HCEC 1CT (cell line): Measurements from ENCODE around the gene RNH1.

ENCODE experiments used
- DNase-seq: peaks from one replicate; pipeline ENCODE4 v3.0.0-alpha.2; 2017

Gene RNH1

DNA sequence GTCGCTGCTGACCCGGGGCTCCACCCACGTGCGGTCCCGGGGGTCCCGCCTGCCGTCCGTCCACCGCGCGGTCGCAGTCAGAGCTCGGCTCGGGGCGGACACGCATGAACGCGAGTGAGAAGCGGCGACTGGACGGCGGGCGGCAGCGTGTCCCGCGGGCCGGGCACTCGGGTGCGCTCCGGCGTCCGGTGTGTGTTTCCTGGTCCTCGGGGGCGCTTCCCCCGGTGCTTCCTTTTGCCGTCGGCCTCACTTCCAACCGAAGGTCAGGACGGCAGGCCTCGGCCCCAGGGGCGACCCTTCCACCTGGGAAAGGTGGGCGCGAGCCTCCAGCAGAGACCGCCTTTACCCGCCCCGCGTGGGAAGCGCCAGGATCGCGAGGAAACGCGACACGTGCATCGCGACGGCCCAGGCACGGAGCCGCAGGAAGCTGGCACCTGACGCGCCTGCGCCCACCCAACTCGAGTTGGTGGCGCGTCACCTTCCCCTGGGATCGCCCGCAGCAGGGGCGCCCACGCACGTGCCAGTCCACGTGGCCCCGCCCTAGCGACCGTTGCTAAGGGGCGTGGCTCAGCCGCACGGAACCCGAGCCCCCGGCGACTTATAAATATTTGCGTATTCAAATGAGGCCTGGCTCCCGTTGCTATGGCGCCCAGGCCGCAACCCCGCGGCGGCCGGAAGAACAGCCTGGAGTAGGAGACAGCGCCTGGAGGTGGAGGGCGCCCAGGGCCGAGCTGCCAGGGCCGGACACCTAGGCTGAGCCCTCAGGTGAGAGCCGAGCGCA is 30.0 kb upstream of the RNH1 start, which contains the start of gene LRRC56:
LRRC56 (plus strand) TSS at position 687 of the 781 bp plus-strand sequence. CDS start 3,158 bp downstream, outside the sequence.
- peak; percentile 30 for DNase-seq

DNA sequence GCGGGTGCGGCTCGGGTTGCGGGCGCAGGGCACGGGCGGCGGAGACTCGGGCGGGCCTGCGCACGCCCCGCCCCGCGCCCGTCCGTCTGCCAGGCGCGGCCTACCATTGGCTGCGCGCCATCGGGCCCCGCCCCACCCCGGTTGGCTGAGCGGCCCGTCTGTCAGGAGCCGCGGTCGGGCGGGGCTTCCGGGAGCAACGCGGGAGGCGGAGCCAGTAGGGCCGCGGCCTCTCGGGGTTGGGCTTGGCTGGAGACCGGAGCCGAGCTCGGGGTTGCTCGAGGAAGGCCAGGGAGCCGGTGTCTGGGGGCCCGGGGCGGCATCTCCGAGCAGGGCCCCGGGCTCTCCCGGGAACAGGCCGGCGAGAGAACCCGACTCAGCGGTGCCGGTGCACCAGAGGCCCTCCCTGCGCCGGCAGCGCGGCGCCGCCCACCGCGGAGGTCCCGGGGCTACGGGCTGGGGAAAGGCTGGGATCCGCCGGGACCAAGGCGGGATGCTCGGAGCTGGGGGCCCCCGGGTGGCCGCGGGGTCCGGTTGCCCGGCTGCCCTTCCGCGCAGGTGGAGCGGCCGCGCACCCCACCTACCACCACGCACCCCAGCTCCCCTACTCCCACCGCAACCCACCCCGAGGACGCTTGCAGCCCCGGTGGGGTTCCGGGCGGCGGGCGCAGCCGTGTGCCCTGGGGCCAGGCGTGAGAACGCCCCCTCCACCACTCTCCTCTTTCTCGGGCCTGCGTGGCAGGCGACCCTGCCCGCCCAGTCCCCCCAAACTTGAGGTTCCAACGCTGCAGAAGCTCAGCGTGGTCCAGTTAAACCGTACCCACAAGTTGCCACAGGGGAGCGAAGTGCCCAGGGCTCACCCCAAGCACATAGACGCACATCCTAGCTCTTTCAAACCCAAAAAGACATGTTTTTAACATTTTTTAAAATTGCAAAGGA is 28.7 kb upstream of the RNH1 start, which contains the start of gene HRAS:
HRAS (minus strand) TSS at position 58 of the 936 bp plus-strand sequence.
- peak; percentile 92 for DNase-seq

DNA sequence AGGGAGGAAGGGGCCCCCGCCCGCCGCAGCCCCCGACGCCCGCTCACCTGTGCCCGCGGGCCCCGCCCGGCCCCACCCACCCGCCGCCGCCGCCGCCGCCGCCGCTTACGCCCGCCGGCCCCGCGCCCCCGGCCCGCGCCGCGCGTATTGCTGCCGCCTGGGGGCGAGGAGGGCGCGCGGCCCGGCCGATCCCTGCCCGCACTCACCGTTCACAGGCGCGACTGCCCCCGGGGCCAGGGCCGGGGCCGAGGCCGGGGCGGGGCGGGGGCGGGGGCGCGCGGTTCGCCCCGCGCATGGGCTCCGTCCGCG is 28.1 kb upstream of the RNH1 start:
- DNase-seq: no peak

DNA sequence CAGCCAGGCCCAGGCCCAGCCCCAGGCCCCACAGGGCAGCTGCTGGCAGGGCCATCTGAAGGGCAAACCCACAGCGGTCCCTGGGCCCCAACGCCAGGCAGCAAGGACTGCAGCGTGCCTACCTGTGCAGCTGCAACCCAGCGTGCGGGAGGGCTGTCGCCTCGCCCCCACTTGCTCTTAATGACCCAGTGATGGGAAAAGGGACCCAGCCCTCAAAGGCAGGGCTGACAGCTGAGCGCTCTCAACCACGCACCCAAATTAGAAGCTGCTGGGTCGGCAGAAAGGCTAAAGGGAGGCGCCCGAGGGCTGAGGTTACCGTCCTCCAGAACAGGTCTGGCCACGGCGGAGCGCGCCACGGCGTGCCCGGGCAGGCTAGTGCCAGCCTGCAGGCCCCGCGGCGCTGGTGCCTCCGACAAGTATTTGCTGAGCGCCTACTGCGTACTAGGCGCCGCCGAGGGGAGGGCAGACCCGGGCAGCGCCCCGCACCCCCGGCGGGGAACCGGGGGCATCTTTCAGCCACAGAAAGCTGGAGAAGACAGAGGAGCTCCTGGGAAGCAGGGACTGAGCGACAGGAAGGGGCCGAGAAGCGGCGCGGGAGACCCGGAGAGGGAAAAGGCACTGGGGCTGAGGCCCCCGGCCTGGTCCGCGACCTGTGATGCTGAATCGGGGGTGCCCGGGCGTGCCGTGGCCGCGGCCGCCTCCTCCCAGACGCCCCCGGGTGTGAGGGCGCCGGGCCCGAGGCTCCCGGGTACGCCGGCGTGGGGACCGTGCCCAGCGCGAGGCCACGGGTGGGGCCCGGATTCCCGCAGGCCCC is 27.6 kb upstream of the RNH1 start:
- DNase-seq: no peak

DNA sequence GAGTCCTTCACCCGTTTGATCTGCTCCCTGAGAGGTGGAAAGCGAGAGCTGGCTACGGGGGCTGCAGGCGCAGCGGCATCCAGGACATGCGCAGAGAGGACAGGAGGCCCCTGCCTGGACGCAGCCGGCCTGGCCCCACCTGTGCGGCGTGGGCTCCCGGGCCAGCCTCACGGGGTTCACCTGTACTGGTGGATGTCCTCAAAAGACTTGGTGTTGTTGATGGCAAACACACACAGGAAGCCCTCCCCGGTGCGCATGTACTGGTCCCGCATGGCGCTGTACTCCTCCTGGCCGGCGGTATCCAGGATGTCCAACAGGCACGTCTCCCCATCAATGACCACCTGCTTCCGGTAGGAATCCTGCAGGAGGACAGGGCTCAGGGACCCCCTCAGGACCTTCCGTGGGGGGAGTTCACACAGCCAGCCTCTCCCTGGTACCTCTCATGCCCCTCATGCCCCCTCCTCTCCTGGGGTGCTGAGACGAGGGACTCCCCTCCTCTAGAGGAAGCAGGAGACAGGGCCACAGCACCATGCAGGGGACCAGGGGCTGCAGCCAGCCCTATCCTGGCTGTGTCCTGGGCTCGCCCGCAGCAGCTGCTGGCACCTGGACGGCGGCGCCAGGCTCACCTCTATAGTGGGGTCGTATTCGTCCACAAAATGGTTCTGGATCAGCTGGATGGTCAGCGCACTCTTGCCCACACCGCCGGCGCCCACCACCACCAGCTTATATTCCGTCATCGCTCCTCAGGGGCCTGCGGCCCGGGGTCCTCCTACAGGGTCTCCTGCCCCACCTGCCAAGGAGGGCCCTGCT is 26.7 kb upstream of the RNH1 start:
- DNase-seq: no peak

DNA sequence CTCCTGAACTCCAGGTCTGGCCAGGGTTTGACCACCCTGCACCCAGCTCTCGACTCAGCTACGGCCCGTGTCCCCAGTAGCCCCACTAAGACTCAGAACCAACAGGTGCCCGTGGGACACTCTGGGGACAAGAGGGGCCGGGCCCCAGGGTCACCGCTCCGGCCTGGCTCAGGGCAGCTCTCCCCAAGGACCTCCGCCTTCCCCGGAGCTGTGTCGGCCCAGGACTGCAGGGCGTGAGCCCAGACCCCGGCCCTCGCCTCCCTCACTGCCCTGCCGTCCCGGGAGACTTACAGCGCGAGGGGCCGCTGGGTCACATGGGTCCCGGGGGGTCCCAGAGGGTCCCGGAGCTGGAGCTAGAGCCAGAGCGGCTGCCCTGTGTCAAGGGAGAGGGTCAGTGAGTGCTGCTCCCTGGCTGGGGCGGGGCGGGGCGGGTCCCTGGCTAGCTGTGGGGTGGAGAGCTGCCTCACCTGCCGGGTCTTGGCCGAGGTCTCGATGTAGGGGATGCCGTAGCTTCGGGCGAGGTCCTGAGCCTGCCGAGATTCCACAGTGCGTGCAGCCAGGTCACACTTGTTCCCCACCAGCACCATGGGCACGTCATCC is 26.0 kb upstream of the RNH1 start:
- DNase-seq: no peak

DNA sequence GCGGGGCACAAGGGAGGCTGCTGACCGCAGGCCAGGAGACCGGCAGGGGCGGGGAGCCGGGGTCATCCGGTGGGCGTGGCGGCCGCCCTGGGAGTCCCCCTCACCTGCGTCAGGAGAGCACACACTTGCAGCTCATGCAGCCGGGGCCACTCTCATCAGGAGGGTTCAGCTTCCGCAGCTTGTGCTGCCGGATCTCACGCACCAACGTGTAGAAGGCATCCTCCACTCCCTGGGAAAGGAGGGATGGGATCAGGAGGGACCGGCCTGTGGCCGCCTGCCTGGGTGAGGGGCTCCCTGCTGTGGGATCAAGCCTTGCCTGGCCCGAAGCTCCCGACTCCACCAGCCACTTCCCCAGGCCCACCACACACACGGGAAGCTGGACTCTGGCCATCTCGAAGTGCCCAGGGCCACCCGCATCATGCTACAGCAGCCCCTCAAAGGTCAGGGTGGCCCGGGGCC is 25.5 kb upstream of the RNH1 start:
- no peak for DNase-seq

DNA sequence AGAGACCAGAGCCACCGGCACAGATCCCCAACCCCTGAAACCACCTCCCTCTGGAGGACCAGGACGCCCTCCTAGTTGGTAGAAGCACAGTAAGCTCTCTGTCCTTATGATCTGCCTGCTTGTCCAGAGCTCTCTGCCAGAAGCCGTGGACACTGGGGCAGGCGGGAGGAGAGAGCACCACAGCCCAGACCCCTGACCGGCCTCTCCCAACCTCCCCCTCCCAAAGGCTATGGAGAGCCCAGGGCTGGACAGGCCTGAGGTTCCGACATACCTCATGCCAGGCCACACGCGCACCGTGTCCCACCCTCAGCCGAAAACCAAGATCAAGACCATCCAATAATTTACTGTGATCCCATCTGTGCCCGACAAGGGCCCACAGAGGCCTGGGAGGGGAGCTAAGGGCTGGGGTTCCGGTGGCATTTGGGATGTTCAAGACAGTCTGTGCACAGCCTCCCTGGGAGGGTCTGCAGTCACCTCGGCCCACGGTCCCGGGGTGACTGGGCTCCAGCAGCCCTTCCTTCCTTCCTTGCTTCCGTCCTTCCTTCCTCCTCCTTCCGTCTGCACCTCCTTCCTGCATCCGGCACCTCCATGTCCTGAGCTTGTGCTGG is 25.0 kb upstream of the RNH1 start:
- DNase-seq: no peak

DNA sequence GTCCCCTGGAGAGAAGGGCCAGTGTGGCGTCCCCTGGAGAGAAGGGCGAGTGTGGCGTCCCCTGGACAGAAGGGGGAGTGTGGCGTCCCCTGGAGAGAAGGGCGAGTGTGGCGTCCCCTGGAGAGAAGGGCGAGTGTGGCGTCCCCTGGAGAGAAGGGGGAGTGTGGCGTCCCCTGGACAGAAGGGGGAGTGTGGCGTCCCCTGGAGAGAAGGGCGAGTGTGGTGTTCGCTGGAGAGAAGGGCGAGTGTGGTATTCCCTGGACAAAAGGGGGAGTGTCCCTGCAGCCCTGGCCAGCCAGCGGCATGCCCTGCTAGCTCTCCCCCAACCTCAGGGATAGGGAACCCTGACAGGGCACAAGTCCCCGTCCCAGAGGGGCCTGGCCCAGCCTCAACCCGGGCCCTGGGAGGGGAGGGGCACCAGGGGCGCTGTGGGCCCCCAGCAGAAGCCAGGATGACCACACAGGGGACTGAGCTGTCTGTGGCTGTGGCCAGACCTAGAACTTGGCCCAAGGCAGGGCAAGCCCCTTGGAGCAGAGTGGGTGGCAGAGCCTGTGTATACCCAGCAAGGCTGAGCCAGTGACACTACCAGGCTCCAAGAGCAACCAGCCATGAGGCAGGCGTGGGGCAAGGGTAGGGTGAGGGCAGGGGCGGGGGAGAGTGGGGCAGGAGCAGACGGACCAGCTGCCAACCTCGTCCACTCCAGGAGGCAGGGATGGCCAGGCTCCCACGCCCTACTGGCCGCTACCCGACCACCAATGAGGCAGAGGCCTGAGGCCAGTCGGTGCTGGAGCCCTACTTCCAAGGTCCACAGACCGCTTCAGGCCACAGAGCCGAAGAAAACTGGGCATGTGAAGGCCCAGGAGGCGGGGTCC is 24.2 kb upstream of the RNH1 start:
- no peak for DNase-seq

DNA sequence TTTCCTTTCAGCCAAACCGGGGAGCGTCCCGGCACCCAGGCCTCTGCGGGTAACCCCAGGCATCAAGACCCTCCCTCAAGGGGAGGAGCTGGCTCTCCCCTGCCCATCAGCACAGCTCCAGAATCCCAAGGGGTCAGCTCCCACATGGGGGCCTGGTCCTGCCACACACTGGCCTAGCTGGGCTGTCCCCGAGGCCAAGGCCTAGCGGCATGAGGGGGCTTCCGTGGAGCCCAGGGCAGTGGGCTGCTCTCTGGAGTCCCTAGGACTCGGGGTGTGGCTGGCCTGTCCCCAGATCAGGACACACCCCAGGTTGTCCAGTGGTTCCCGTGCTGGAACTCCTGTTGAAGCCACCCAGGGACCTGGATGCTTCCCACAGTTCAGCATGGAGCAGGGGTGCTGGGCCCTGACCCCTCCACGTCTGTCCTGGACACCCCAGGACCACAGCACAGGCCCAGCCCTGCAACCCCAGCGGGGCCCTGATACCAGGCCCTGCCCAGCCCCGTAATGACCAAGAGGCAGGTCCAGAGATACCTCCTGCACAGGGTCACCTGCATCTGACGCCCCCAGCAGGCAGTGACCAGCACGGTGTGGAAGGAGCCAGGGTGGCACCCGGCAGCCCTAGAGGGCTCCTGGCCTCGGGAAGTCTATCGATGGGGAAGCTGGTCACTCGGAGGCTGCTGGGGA is 22.8 kb upstream of the RNH1 start:
- no peak for DNase-seq

DNA sequence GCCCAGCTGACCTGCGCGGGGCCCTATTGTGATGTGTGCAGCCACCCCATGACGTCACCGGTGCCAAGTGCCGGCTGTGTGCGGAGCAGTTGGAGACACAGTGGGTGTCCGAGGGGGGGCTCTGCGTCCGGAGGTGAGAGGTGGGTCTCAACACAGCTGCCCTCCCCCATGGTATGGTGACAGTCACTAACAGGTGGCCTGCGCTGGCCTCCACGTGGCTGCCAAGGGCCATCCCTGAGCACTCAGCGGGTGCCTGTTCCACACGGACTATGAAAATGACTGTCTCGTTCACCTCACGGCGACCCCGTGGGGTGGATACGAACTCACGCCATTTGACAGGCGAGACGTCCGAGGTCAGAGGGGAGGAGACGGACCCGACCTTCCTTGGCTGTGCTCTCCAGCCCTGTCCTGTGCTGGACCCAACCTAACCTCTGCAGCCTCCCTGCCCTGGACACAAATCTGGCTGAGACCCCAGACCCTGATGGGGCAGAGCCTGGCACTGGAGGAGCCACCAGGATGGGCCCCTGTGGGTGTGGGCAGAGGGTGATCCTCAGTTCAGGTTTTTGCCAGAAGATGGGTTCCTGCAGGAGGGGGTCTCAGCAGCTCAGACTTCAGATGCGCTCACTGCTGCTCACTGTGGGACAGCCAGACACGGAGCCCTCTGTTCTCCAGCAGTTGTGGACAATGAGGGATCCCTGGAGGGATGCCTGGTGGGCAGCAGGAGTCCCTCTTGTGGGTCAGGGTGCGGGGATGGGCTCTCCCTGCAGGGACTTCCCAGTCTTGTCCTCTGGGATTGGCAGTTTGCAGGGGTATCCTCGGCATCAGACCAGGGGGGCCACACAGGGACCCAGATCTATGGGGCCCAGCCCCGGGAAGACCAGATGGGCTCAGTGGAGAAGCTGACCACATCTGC is 22.0 kb upstream of the RNH1 start:
- no peak for DNase-seq

DNA sequence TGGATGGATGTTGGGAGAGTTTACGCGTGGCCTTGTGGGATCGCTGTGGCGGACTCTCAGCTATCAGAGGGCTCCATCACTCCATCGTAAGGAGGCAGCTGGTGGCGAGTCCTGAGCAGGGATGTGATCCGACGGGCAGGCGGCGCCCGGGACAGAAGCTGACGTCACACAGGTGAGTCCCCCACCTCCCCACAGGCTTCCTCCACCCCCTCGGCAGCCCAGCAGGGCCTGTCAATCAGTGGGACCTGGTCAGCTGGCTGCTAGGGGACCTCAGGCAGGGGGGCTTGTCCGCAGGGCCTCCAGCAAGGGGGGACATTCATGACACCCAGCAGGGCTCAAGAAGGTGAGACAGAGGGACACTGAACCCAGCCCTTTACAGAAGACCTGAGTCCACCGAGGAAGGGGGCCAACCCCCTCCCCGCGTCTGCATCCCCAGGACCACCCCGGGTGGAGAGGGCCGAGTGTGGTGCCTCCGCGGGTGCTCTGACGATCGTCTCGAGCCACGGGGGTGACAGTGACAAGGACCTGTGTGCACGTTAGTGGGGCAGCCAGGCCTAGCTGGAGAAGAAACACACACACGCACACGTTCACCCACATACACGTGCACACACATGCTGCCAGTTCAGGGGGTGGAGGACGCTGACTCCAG is 21.2 kb upstream of the RNH1 start:
- DNase-seq: no peak

DNA sequence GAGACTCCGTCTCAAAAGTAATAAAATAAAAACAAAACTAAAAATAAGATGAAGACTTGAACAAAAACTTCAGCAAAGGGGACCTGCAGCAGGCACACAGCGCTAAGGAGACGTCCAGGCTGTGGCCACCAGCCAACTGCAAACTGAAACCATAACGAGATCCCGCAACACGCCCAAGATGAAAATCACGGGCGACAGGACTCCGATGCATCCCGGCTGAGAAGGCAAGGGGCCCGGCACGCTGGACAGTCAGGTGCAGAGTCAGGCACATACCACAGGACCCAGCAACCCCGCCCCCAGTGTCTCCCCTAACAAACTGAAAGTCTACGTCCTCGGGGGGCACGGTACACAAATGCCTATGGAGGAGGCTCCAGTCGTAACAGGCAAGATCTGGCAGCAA is 19.1 kb upstream of the RNH1 start:
- DNase-seq: no peak

DNA sequence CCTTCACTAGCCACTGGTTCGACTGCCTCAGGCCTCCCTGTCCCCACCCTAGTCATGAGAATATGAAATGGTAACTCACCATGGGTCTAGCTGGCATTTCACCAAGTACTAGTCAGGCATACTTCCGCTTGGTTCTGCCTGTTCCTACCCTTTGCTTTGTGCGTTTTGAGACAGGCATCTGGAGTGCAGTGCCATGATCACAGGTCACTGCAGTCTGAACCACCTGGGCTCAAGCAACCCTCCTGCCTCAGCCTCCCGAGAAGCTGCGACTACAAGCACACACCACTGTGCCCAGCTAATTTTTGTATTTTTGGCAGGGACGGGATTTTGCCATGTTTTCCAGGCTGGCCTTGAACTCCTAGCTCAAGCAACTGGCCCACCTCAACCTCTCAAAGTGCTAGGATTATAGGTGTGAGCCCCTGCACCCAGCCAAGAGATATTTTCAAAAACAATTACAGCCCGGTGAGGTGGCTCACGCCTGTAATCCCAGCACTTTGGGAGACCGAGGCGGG is 14.2 kb upstream of the RNH1 start:
- DNase-seq: no peak

DNA sequence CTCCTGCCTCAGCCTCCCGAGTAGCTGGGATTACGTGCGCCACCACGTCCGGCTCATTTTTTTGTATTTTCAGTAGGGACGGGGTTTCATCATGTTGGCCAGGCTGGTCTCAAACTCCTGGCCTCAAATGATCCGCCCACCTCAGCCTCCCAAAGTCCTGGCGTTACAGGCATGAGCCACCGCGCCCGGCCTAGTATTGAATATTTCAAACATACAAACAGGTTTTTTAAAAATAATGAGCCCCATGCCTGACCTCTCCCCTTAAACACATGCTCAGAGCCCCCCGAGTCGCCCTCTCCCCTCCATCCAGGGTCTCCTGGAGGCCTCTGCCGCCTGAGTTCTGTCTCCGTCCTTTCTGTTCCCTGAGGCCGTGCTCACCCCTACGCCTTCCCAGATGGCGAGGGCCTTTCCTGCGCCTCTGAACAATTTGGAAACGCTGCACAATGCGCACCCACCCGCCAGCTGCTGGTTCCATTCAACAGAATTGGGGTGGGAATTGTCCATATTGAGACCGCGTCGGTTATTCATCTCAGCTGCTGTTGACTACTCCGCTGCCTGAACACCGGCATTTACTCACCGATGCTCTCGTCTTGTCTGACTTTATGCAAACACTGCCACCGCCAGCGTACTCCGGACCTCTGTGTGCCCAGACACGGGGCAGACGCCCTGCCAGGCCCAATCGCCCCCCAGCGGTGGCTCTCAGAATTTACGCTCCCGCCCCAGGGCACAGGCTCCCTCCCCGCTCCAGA is 13.6 kb upstream of the RNH1 start:
- DNase-seq: no peak

DNA sequence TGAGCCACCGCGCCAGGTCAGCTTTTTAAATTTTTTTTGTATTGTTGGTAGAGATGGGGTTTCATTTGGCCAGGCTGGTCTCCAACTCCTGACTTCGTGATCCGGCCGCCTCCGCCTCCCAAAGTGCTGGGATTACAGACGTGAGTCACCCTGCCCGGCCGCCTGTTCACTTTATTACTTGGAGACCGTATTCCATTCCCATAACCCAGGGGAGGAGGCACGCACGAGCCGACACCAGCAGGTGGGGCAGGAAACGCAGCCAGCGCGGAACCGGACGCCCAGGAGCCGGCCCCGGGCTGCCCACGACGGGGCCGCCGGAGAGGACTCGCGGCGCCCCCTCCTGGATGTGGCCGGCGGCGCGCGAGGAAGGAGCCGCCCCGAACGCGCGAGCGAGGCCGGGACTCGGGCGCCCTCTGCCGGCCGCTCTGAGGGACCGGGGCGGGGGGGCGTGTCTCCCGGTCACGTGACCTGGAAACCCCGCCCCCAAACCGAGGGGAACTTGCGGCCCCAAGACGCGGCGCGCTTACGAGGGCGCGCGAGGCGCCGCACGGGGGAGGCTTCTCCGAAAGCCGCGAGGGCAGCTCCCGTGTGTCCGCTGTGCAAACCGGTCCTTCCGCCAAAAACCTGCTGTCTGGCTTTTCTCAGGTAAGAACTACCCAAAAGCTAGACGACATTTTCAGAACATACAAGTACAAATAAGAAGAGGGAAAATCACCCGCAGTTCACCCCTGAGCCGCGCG is 11.6 kb upstream of the RNH1 start:
- peak; percentile 97 for DNase-seq
